Ishikawa (cell line): Measurements from ENCODE around the gene AK9.

Experiments used
- CEBPB ChIP-seq: IDR thresholded peaks from 2 replicates; pipeline ENCODE4 v1.6.1; 2012
- CREB1 ChIP-seq: IDR thresholded peaks from 2 replicates; pipeline ENCODE4 v1.6.1; 2012; ENCODE audit warnings: low read depth
- EGR1 ChIP-seq: IDR thresholded peaks from 2 replicates; pipeline ENCODE4 v1.6.1; 2012
- EP300 ChIP-seq: IDR thresholded peaks from 2 replicates; pipeline ENCODE4 v1.6.1; 2012; ENCODE audit warnings: borderline replicate concordance
- FOXM1 ChIP-seq: IDR thresholded peaks from 2 replicates; pipeline ENCODE4 v1.6.1; 2012; ENCODE audit warnings: low read depth, borderline replicate concordance
- NFIC ChIP-seq: IDR thresholded peaks from 2 replicates; pipeline ENCODE4 v1.6.1; 2012
- RAD21 ChIP-seq: IDR thresholded peaks from 2 replicates; pipeline ENCODE4 v1.6.1; 2012; ENCODE audit warnings: low read depth
- TAF1 ChIP-seq: IDR thresholded peaks from 2 replicates; pipeline ENCODE4 v1.6.1; 2012; ENCODE audit warnings: low read depth, mild to moderate bottlenecking
- TCF12 ChIP-seq: IDR thresholded peaks from 2 replicates; pipeline ENCODE4 v1.6.1; 2012; ENCODE audit warnings: low read depth
- TEAD4 ChIP-seq: IDR thresholded peaks from 2 replicates; pipeline ENCODE4 v1.6.1; 2012
- YY1 ChIP-seq: IDR thresholded peaks from 2 replicates; pipeline ENCODE4 v1.6.1; 2012; ENCODE audit warnings: low read depth
- ZBTB7A ChIP-seq: IDR thresholded peaks from 2 replicates; pipeline ENCODE4 v1.6.1; 2012; ENCODE audit warnings: low read depth
- TF ChIP-seq, protein P1 (sequence below): IDR thresholded peaks from 2 replicates; pipeline ENCODE4 v1.6.1; 2012
- TF ChIP-seq, protein P2 (sequence below): IDR thresholded peaks from 2 replicates; pipeline ENCODE4 v1.6.1; 2012
- TF ChIP-seq, protein P3 (sequence below): IDR thresholded peaks from 2 replicates; pipeline ENCODE4 v1.6.1; 2012; ENCODE audit warnings: low read depth, mild to moderate bottlenecking

The AK9 gene

DNA sequence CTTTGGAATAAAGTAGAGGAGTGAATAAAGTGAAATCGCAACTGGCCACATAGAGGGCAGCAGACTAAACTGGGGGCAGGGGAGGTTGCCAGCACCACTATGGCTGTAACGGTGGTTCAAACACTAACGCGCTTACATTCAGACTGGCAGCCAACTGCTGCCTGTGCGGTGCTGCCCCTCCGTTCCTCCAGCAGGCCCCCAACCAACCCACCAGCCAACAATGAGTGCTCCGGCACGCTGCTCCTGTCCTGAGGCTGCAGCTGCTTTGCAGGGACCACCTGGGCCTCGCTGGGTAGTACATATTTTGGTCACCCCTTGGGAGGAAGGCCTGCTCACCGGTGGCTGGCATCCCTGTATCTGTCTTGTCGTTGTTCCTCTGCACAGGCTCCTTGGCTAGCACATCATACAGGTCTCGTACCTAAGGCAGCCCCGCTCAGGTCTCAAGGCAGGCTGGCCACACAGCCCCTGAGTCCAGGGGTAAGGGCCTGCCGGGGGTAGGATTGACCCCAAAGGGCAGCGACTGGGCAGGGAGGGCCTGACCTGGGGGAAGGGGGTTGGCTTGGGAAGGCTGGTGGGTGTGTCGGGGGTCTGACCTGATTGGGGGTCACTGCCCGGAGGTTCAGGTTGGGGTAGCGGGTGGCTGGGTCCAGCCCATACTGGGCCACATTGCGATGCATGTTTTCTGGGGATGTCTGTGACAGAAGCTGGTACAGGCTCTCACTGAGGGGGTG is 241.8 kb downstream of the AK9 start:
- TF ChIP-seq CREB1 (no peak), CEBPB (no peak), ZBTB7A (no peak)

DNA sequence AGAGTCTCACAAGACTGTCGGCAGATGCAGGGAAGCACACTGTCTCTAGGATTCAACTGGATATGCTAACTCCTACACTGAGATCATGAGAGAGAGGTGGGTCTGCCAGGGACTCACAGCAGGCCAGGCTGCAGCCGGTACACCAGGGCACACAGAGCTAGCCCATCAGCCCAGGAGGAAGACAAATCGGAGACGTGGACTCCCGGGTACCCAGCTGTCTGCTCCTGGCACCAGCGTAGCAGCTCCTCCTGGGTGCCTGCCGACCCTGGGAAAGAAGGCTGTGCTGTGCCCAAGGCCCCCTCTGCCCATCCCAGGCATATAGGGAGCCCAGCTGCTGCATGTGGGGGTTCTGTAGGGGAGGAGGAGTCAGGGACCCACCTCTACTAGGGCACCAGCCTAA is 242.4 kb downstream of the AK9 start:
- TF ChIP-seq RAD21 (no peak), TCF12 (no peak), EP300 (no peak), YY1 (no peak), FOXM1 (no peak), EGR1 (no peak), TEAD4 (no peak), ZBTB7A (no peak), TAF1 (no peak), NFIC (no peak), CREB1 (no peak), CEBPB (no peak)
- TF ChIP-seq, protein P1, sequence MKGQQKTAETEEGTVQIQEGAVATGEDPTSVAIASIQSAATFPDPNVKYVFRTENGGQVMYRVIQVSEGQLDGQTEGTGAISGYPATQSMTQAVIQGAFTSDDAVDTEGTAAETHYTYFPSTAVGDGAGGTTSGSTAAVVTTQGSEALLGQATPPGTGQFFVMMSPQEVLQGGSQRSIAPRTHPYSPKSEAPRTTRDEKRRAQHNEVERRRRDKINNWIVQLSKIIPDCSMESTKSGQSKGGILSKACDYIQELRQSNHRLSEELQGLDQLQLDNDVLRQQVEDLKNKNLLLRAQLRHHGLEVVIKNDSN: no peak
- TF ChIP-seq, protein P2, sequence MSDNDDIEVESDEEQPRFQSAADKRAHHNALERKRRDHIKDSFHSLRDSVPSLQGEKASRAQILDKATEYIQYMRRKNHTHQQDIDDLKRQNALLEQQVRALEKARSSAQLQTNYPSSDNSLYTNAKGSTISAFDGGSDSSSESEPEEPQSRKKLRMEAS: no peak
- TF ChIP-seq, protein P3, sequence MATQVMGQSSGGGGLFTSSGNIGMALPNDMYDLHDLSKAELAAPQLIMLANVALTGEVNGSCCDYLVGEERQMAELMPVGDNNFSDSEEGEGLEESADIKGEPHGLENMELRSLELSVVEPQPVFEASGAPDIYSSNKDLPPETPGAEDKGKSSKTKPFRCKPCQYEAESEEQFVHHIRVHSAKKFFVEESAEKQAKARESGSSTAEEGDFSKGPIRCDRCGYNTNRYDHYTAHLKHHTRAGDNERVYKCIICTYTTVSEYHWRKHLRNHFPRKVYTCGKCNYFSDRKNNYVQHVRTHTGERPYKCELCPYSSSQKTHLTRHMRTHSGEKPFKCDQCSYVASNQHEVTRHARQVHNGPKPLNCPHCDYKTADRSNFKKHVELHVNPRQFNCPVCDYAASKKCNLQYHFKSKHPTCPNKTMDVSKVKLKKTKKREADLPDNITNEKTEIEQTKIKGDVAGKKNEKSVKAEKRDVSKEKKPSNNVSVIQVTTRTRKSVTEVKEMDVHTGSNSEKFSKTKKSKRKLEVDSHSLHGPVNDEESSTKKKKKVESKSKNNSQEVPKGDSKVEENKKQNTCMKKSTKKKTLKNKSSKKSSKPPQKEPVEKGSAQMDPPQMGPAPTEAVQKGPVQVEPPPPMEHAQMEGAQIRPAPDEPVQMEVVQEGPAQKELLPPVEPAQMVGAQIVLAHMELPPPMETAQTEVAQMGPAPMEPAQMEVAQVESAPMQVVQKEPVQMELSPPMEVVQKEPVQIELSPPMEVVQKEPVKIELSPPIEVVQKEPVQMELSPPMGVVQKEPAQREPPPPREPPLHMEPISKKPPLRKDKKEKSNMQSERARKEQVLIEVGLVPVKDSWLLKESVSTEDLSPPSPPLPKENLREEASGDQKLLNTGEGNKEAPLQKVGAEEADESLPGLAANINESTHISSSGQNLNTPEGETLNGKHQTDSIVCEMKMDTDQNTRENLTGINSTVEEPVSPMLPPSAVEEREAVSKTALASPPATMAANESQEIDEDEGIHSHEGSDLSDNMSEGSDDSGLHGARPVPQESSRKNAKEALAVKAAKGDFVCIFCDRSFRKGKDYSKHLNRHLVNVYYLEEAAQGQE: no peak

DNA sequence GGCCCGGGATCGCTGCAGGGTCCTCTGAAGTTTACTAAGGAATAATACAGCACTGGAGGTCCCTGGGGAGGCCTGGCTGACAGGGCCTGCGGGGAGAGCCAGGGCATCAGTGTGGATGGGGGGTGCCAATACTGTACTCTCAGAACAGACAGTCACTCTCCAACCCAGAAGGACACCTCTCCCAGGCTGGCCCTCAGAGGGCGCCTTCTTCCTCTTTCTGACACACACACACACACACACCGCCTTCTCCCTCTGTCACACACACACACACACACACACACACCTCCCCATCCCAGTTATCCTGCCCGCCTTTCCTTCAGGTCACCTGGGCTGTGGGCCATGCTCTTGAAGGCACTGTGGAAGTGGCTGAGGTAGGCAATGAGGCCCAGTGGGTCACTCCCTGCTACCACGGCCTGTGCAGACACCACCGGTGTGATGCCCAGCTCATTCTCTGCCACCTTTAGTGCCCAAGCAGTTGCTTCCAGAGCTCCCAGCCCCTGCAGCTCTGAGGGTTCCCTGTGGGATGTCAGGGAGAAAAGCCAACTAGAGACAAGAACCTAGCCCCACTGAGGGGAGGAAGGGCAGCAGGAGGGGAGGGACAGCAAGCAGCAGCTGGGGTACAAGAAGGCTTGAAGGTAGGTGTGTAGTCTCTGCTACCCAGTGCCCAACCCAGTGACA is 243.0 kb downstream of the AK9 start:
- TF ChIP-seq FOXM1 (no peak), TEAD4 (no peak), YY1 (no peak), EGR1 (no peak), ZBTB7A (no peak)
- TF ChIP-seq, protein P1: no peak

DNA sequence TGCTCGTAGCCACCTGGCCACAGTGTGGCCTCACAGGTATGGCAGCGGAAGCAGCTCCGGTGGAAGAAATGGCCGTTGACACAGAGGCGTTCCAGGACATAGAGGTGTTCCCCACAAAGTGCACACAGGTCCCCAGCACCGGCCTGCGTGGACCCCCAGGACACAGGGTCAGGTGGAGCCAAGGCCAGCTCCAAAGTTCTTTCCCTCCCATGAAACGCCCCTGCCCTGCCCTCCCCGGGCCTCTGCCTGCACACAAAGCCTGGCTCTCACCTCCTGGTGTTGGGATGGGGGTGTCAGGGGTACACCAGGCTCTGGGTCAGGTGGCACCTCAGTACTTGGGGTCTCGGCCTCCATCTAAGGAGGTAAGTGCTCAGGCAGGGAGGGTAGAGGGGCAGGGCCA is 243.9 kb downstream of the AK9 start:
- no peak for TF ChIP-seq CEBPB

DNA sequence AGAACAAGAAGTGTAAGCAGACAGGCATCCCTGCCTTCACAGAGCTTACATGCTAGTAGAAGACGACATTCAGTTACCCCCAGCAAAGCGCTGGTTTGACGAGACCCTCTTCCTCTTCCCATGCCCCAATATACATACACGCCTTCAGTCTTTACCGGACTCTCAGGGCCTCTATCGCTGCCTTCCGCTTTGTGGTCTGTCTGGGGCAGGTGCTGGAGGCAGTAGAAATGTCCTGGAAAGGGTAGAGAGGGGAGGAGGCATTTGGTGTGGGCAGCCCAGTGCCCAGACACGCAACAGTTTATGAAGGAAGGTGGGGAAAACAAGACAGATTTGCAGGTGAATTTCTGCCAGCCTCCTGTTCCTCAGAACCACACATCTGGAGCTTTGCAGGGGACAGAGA is 244.5 kb downstream of the AK9 start:
- TF ChIP-seq CREB1 (no peak), CEBPB (no peak), EGR1 (no peak), NFIC (no peak), RAD21 (no peak), ZBTB7A (no peak), TAF1 (no peak), YY1 (no peak), FOXM1 (no peak), TCF12 (no peak)
- TF ChIP-seq, protein P3: no peak

DNA sequence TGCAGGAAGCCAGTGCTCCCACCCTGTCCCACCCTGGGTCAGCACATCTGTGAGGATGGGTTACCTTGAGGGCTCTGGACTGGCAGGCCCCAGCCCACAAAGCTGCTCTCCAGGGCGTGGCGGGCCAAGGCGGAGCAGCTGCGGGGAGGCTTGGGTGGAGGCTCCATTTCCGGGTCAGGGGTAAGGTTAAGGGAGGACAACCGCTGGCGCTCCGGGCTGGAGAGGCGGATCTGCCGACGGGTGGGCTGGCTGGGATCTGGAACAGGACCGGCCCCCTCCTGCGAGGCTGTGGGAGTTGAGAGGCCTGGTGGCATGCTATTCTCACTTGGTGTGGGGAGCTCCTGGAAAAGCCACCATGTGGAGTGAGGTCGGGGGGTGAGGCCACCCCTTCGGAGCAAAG is 244.9 kb downstream of the AK9 start:
- TF ChIP-seq NFIC: no peak
- TF ChIP-seq, protein P2: no peak
- TF ChIP-seq TCF12: no peak
- no peak for TF ChIP-seq EGR1
- TF ChIP-seq, protein P3: no peak
- TF ChIP-seq, protein P1: no peak
- no peak for TF ChIP-seq ZBTB7A
- TF ChIP-seq CEBPB: no peak
- no peak for TF ChIP-seq TEAD4
- no peak for TF ChIP-seq YY1
- TF ChIP-seq TAF1: no peak
- TF ChIP-seq EP300: no peak
- no peak for TF ChIP-seq RAD21
- no peak for TF ChIP-seq CREB1
- no peak for TF ChIP-seq FOXM1
